ENCODE data around the gene TMEM108.

DNA sequence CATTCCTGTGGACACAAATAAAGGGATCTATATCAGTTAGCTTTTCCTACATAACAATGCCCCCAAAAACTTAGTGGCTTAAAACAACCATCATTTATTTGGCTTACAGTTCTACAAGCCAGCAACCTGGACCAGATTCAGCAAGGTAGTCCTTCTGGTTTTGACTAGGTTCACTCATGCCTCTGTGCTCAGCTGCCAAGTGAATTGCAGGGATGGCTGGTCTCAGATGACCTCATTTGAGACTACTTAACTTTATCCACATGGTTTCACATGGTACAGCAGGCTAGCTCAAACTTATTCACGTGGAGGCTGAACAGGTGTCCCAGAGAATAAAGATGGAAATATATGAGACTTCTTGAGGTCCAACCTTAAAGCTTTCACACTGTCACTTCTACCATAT, 242.4 kb downstream of the TMEM108 start:
- TF ChIP-seq POLR2A (IDR thresholded peaks at IDR 0.05; ENCODE audit: low read depth, low read length) (no peak), TAF1 (IDR thresholded peaks at IDR 0.05; ENCODE audit: low read depth, low read length) (no peak)
